ENCODE results near the gene PIK3R5. TPM values are rescaled to one million over a fixed set of nuclear protein-coding genes. Genes with fewer than 3 reads are reported as not detected.

Gene PIK3R5
- total RNA-seq, 2 donors from 2014 or later, result 3.2 to 4.9 TPM

GRCh38 chr17:8939496-8940334 lies 25.8 kb downstream of the PIK3R5 start:
- DNase-seq (no peak), ATAC-seq (no peak)
- intact Hi-C loops (cut with DNase I, micrococcal nuclease), result no loop called here

- DNase-seq (no peak), ATAC-seq (no peak)
- intact Hi-C loops (cut with DNase I, micrococcal nuclease), result no loop called here
These were observed 26.6 kb downstream of the PIK3R5 start for GRCh38 chr17:8938933-8939332.

- no peak for ATAC-seq
- no peak for DNase-seq
- intact Hi-C loops (cut with DNase I, micrococcal nuclease), result no loop called here
These were observed 30.3 kb downstream of the PIK3R5 start for GRCh38 chr17:8935191-8935590.

GRCh38 chr17:8934346-8934745 lies 31.2 kb downstream of the PIK3R5 start:
- ATAC-seq (no peak), DNase-seq (no peak)
- intact Hi-C loops (cut with DNase I, micrococcal nuclease), result no loop called here

- intact Hi-C loops (cut with DNase I, micrococcal nuclease), result no loop called here
These were observed 34.9 kb downstream of the PIK3R5 start for GRCh38 chr17:8930649-8931048.

GRCh38 chr17:8928347-8928746 lies 37.2 kb downstream of the PIK3R5 start:
- no peak for ATAC-seq
- intact Hi-C loops (cut with DNase I, micrococcal nuclease), result no loop called here
- no peak for DNase-seq

More at GRCh38 chr17:8930649-8931048, 34.9 kb downstream of the PIK3R5 start:
- DNase-seq (no peak), ATAC-seq (no peak)

GRCh38 chr17:8927395-8927794 lies 38.1 kb downstream of the PIK3R5 start:
- intact Hi-C loops (cut with DNase I, micrococcal nuclease), result no loop called here
- no peak for DNase-seq
- no peak for ATAC-seq

GRCh38 chr17:8925808-8926207 lies 39.7 kb downstream of the PIK3R5 start:
- ATAC-seq (no peak), DNase-seq (no peak)
- intact Hi-C loops (cut with DNase I, micrococcal nuclease), result no loop called here

- DNase-seq (no peak), ATAC-seq (no peak)
- intact Hi-C loops (cut with DNase I, micrococcal nuclease), result no loop called here
These were observed 40.4 kb downstream of the PIK3R5 start for GRCh38 chr17:8925141-8925540.

- intact Hi-C loops (cut with DNase I, micrococcal nuclease), result no loop called here
- DNase-seq (no peak), ATAC-seq (no peak)
These were observed 40.9 kb downstream of the PIK3R5 start for GRCh38 chr17:8924595-8924994.

- ATAC-seq, result no peak
These were observed 41.7 kb downstream of the PIK3R5 start for GRCh38 chr17:8923762-8924161.

GRCh38 chr17:8922928-8923327 lies 42.6 kb downstream of the PIK3R5 start:
- ATAC-seq (no peak), DNase-seq (no peak)
- intact Hi-C loops (cut with DNase I, micrococcal nuclease), result no loop called here

More at GRCh38 chr17:8923762-8924161, 41.7 kb downstream of the PIK3R5 start:
- DNase-seq, result no peak
- intact Hi-C loops (cut with DNase I, micrococcal nuclease), result no loop called here

- no peak for ATAC-seq
- intact Hi-C loops (cut with DNase I, micrococcal nuclease), result no loop called here
- DNase-seq, result no peak
These were observed 43.1 kb downstream of the PIK3R5 start for GRCh38 chr17:8922451-8922850.

GRCh38 chr17:8921147-8921546 lies 44.4 kb downstream of the PIK3R5 start:
- no peak for DNase-seq
- intact Hi-C loops (cut with DNase I, micrococcal nuclease), result no loop called here
- ATAC-seq, result no peak

GRCh38 chr17:8918807-8919465 lies 46.6 kb downstream of the PIK3R5 start:
- ATAC-seq (no peak), DNase-seq (no peak)
- intact Hi-C loops (cut with DNase I, micrococcal nuclease), result no loop called here

- intact Hi-C loops (cut with DNase I, micrococcal nuclease), result no loop called here
- ATAC-seq (no peak), DNase-seq (no peak)
These were observed 49.0 kb downstream of the PIK3R5 start for GRCh38 chr17:8916466-8916865.

GRCh38 chr17:8914554-8914953 lies 51.0 kb downstream of the PIK3R5 start:
- DNase-seq (no peak), ATAC-seq (no peak)
- intact Hi-C loops (cut with DNase I, micrococcal nuclease), result no loop called here

- no peak for ATAC-seq
- no peak for DNase-seq
- intact Hi-C loops (cut with DNase I, micrococcal nuclease), result no loop called here
These were observed 51.6 kb downstream of the PIK3R5 start for GRCh38 chr17:8913879-8914278.

- intact Hi-C loops (cut with DNase I, micrococcal nuclease), result no loop called here
- ATAC-seq (no peak), DNase-seq (no peak)
These were observed 52.4 kb downstream of the PIK3R5 start for GRCh38 chr17:8913091-8913490.
